Stomach (tissue), 9 donors: ENCODE results near the gene SYT2. TPM values are rescaled to one million over a fixed set of nuclear protein-coding genes. Genes with fewer than 3 reads are reported as not detected.
"Not testable (repeated sequence)": the region's sequence is repeated elsewhere in the genome, so short reads cannot be mapped to it uniquely, and the experiment has no call there.

Source experiments
- DNase-seq, 2 donors: peaks; one replicate each; pipeline versions ENCODE4 v3.0.0 to v3.0.0-alpha.2; 2013 to 2019
- H3K27ac ChIP-seq, 5 donors: fragments of 200-600 bp in 4 of 5; sonication (generic) in 4 of 5; one replicate each; pipeline ENCODE4 v1.5.1; 2013 to 2019; ENCODE audit warnings: mild to moderate bottlenecking in 1 of 5, moderate library complexity in 1 of 5
- H3K27me3 ChIP-seq, 3 donors: fragments of 200-600 bp; sonication (generic); one replicate each; pipeline ENCODE4 v1.5.1; 2017 to 2019; ENCODE audit warnings: mixed run types in 1 of 3
- H3K36me3 ChIP-seq, 4 donors: fragments of 200-600 bp; sonication (generic); 1 replicate in 3 of 4; 2 replicates in 1 of 4; pipeline ENCODE4 v1.5.1; 2016 to 2019
- H3K4me1 ChIP-seq, 4 donors: fragments of 200-600 bp; sonication (generic); one replicate each; pipeline ENCODE4 v1.5.1; 2016 to 2019
- H3K4me3 ChIP-seq, 4 donors: fragments of 200-600 bp; sonication (generic) in 3 of 4; one replicate each; pipeline ENCODE4 v1.5.1; 2016 to 2019; ENCODE audit warnings: mild to moderate bottlenecking in 1 of 4
- H3K9me3 ChIP-seq, 4 donors: fragments of 200-600 bp; sonication (generic); one replicate each; pipeline ENCODE4 v1.5.1; 2016 to 2019
- CTCF ChIP-seq, 7 experiments: fragments of 450-650 bp in 4 of 7; fragments of 200-600 bp in 3 of 7; sonication (generic) in 3 of 7; IDR thresholded peaks; one replicate each; pipeline ENCODE4 v1.5.1; 2016 to 2019; ENCODE audit warnings: antibody characterized with exemption in 7 of 7, control low read depth in 2 of 7, mild to moderate bottlenecking in 1 of 7
- EP300 ChIP-seq: sonication (generic); formaldehyde crosslinking; IDR thresholded peaks from one replicate; pipeline ENCODE4 v1.6.1; 2017; ENCODE audit warnings: antibody characterized with exemption
- POLR2A ChIP-seq, 4 donors: fragments of 450-650 bp; IDR thresholded peaks; one replicate each; pipeline ENCODE4 v1.6.1; 2016; ENCODE audit warnings: antibody characterized with exemption in 4 of 4, control low read depth in 2 of 4, mild to moderate bottlenecking in 1 of 4, moderate library complexity in 1 of 4
- POLR2AphosphoS5 ChIP-seq, 3 donors: sonication (generic); formaldehyde crosslinking; IDR thresholded peaks; one replicate each; pipeline ENCODE4 v1.6.1; 2016; ENCODE audit warnings: antibody characterized with exemption in 3 of 3
- WGBS, 5 donors: extraction: QIAGEN DNeasy Blood & Tissue Kit in 3 of 5; methylation state at CpG; one replicate each; pipeline versions ENCODE4 v1.1.5 to v1.1.7; 2013 to 2018; 5-methylcytosine and 5-hydroxymethylcytosine counted together
- intact Hi-C: fragments of 100-400 bp; cut with DNase I; formaldehyde crosslinking; loops from one replicate; pipeline ENCODE4 v1.15.1; 2023; ENCODE audit warnings: low total_unique reads
- polyA plus RNA-seq, 3 donors: library from polyadenylated mRNA; stranded (reverse); fragments of 200-250 nt; gene quantifications; one replicate each; pipeline ENCODE4 v1.2.3, GENCODE V29; 2013
- total RNA-seq, 5 donors: library from RNA; depleted of rRNA; stranded (reverse); fragments of >200 nt; gene quantifications; one replicate each; pipeline versions ENCODE4 v1.1.0 to v1.2.3, GENCODE V29; 2014 to 2016
- donor health status: healthy with polysubstance abuse.
- donor health status: Bipolar disorder and iron deficiency.
- donor health status: healthy.

The SYT2 gene
- total and polyA plus RNA-seq, 8 donors, result 0.18 to 0.29 TPM; not detected in 6

- no peaks in the 10 kb centered on the region for H3K27me3 ChIP-seq
- no peak for DNase-seq
- H3K4me1 ChIP-seq, result peaks cover 0 to 4% (median 0%) of the 10 kb centered on the region in 4 donors
- H3K4me3 ChIP-seq, result no peak overlapping the region
- WGBS, 5 donors, result 71 to 89% (median 85%) methylated on average over 1 of the region's 1 CpG
- TF ChIP-seq EP300 (no peak), POLR2AphosphoS5 (IDR thresholded peaks at IDR 0.05) (no peak), POLR2A (IDR thresholded peaks at IDR 0.05) (no peak), CTCF (IDR thresholded peaks at IDR 0.05) (no peak)
- intact Hi-C loops, result no loop called here
- H3K9me3 ChIP-seq, result no peaks in the 10 kb centered on the region
- H3K27ac ChIP-seq, result no peak overlapping the region
- peaks cover 36 to 94% (median 86%) of the 10 kb centered on the region in 4 donors for H3K36me3 ChIP-seq
These were observed 40.5 kb upstream of the SYT2 start for GRCh38 chr1:202750761-202751160.

- WGBS, 5 donors, result 72 to 88% (median 81%) methylated on average over 2 of the region's 2 CpGs
These were observed 39.8 kb upstream of the SYT2 start for GRCh38 chr1:202750024-202750423.

GRCh38 chr1:202745323-202745888 lies 35.2 kb upstream of the SYT2 start:
- Histone ChIP-seq H3K36me3 (peaks cover 34 to 96% (median 87%) of the 10 kb centered on the region in 4 donors), H3K4me1 (peaks cover 0 to 4% (median 0%) of the 10 kb centered on the region in 4 donors), H3K27ac (no peak overlapping the region), H3K4me3 (no peak overlapping the region), H3K27me3 (no peaks in the 10 kb centered on the region), H3K9me3 (no peaks in the 10 kb centered on the region)
- intact Hi-C loops, result no loop called here
- no peak for TF ChIP-seq POLR2AphosphoS5 (IDR thresholded peaks at IDR 0.05)
- no peak for TF ChIP-seq POLR2A (IDR thresholded peaks at IDR 0.05)
- TF ChIP-seq CTCF (IDR thresholded peaks at IDR 0.05), result no peak
- TF ChIP-seq EP300, result no peak
- DNase-seq, result no peak
- WGBS, 5 donors, result 83 to 94% (median 90%) methylated on average over 3 of the region's 3 CpGs

More at GRCh38 chr1:202750024-202750423, 39.8 kb upstream of the SYT2 start:
- no peak for DNase-seq
- Histone ChIP-seq H3K27me3 (no peaks in the 10 kb centered on the region), H3K36me3 (peaks cover 32 to 94% (median 86%) of the 10 kb centered on the region in 4 donors), H3K9me3 (no peaks in the 10 kb centered on the region), H3K4me3 (no peak overlapping the region), H3K27ac (no peak overlapping the region), H3K4me1 (peaks cover 0 to 4% (median 0%) of the 10 kb centered on the region in 4 donors)
- TF ChIP-seq EP300 (no peak), CTCF (IDR thresholded peaks at IDR 0.05) (no peak), POLR2A (IDR thresholded peaks at IDR 0.05) (no peak), POLR2AphosphoS5 (IDR thresholded peaks at IDR 0.05) (no peak)
- intact Hi-C loops, result no loop called here

- WGBS, 5 donors, result 92 to 99% (median 98%) methylated on average over 3 of the region's 3 CpGs
- H3K4me1 ChIP-seq, H3K27ac ChIP-seq, H3K27me3 ChIP-seq, intact Hi-C loops, DNase-seq, H3K9me3 ChIP-seq, H3K4me3 ChIP-seq: not testable (repeated sequence)
- H3K36me3 ChIP-seq, result peaks cover 33 to 96% (median 86%) of the 10 kb centered on the region in 4 donors
These were observed 34.5 kb upstream of the SYT2 start for GRCh38 chr1:202744770-202745169.

- Histone ChIP-seq H3K9me3 (no peaks in the 10 kb centered on the region), H3K27ac (no peak overlapping the region), H3K27me3 (no peaks in the 10 kb centered on the region), H3K4me3 (no peak overlapping the region), H3K36me3 (peaks cover 33 to 94% (median 83%) of the 10 kb centered on the region in 4 donors), H3K4me1 (no peaks in the 10 kb centered on the region)
- 85 to 97% (median 96%) methylated on average over 6 of the region's 6 CpGs for WGBS, 5 donors
- intact Hi-C loops, result no loop called here
- no peak for DNase-seq
- TF ChIP-seq POLR2AphosphoS5 (IDR thresholded peaks at IDR 0.05) (no peak), CTCF (IDR thresholded peaks at IDR 0.05) (no peak), POLR2A (IDR thresholded peaks at IDR 0.05) (no peak), EP300 (no peak)
These were observed 32.2 kb upstream of the SYT2 start for GRCh38 chr1:202742496-202742895.
